PC-3 (cell line): Measurements from ENCODE around the gene MRPS31. TPM values are rescaled to one million over a fixed set of nuclear protein-coding genes. Genes with fewer than 3 reads are reported as not detected.

Experiments used
- ATAC-seq: fragments of 200-7000 bp; cut with Tn5 transposase; 2 replicates; pipeline ENCODE4 v1.9.1; 2020; ENCODE audit warnings: mild to moderate bottlenecking, moderate library complexity
- BruUV-seq: library from RNA; stranded (reverse); fragments of 400-500 nt; replicated peaks from 2 replicates; lab custom pipeline; 2021; lab: Mats Ljungman, UMichigan
- CTCF ChIA-PET: fragments of 300-600 bp; sonication (Branson Sonifier 250); formaldehyde crosslinking; loops from one replicate; lab custom pipeline; 2022; ENCODE audit warnings: antibody characterized with exemption; lab: Charles Lee
- POLR2A ChIA-PET: fragments of 300-600 bp; sonication (Branson Sonifier 250); formaldehyde crosslinking; loops from one replicate; lab custom pipeline; 2022; ENCODE audit warnings: antibody characterized with exemption; ENCODE audit not compliant: unreplicated experiment; lab: Charles Lee
- DNase-seq: peaks from one replicate; pipeline ENCODE4 v3.0.0-alpha.2; 2015
- H2AFZ ChIP-seq: fragments of 300-600 bp; sonication (generic); 2 replicates; pipeline ENCODE4 v1.6.0; 2016; ENCODE audit warnings: antibody characterized with exemption, low read length
- H3F3A ChIP-seq: fragments of 300-600 bp; sonication (generic); one replicate; pipeline ENCODE4 v1.6.0; 2017; ENCODE audit warnings: antibody characterized with exemption, low read length, control low read depth, mild to moderate bottlenecking; ENCODE audit not compliant: unreplicated experiment
- H3K27ac ChIP-seq: fragments of 300-600 bp; sonication (generic); 2 replicates; pipeline ENCODE4 v1.5.1; 2016; ENCODE audit warnings: mild to moderate bottlenecking, low read length
- H3K27me3 ChIP-seq: fragments of 300-600 bp; sonication (generic); 2 replicates; pipeline ENCODE4 v1.6.1; 2016; ENCODE audit warnings: low read length, mixed read lengths
- H3K36me3 ChIP-seq: fragments of 300-600 bp; sonication (generic); 2 replicates; pipeline ENCODE4 v1.6.1; 2016; ENCODE audit warnings: low read depth, mixed run types, low read length, mixed read lengths
- H3K4me1 ChIP-seq: fragments of 300-600 bp; sonication (generic); 2 replicates; pipeline ENCODE4 v1.5.1; 2016; ENCODE audit warnings: low read length; ENCODE audit not compliant: insufficient read depth
- H3K4me2 ChIP-seq: fragments of 300-600 bp; sonication (generic); 2 replicates; pipeline ENCODE4 v1.6.0; 2016; ENCODE audit warnings: low read length
- H3K4me3 ChIP-seq: fragments of 300-600 bp; sonication (generic); 2 replicates; pipeline ENCODE4 v1.5.1; 2016; ENCODE audit warnings: mild to moderate bottlenecking, low read length, mixed read lengths
- H3K79me2 ChIP-seq: fragments of 300-600 bp; sonication (generic); 2 replicates; pipeline ENCODE4 v1.6.1; 2017; ENCODE audit warnings: low read length, mixed read lengths
- H3K9ac ChIP-seq: fragments of 300-600 bp; sonication (generic); 2 replicates; pipeline ENCODE4 v1.6.0; 2016; ENCODE audit warnings: mild to moderate bottlenecking, low read length
- H3K9me2 ChIP-seq: fragments of 300-600 bp; sonication (generic); replicated peaks from 2 replicates; pipeline ENCODE4 v1.6.1; 2016; ENCODE audit warnings: mixed run types, low read length, mixed read lengths
- H3K9me3 ChIP-seq: fragments of 300-600 bp; sonication (generic); 2 replicates; pipeline ENCODE4 v1.6.1; 2016; ENCODE audit warnings: low read length, mixed read lengths
- H4K20me1 ChIP-seq: fragments of 300-600 bp; sonication (generic); 2 replicates; pipeline ENCODE4 v1.6.1; 2016; ENCODE audit warnings: low read length, mixed read lengths
- EZH2 ChIP-seq: fragments of 300-600 bp; sonication (generic); IDR thresholded peaks from one replicate; pipeline ENCODE4 v1.6.1; 2017; ENCODE audit warnings: antibody characterized with exemption, mild to moderate bottlenecking, low read length; ENCODE audit not compliant: unreplicated experiment
- EZH2phosphoT487 ChIP-seq: fragments of 300-600 bp; sonication (generic); IDR thresholded peaks from 2 replicates; pipeline ENCODE4 v1.6.1; 2018; ENCODE audit warnings: mild to moderate bottlenecking, antibody characterized with exemption, low read length, borderline replicate concordance
- intact Hi-C: fragments of 100-400 bp; cut with micrococcal nuclease; formaldehyde crosslinking; loops from 2 replicates; pipeline ENCODE4 v1.9.0; 2023
- total RNA-seq: library from RNA; depleted of rRNA; stranded (reverse); fragments of >200 nt; gene quantifications from 2 replicates; pipeline ENCODE4 v1.2.3, GENCODE V29; 2014
- TF ChIP-seq, protein P1 (sequence below): fragments of 300-600 bp; sonication (generic); conservative IDR thresholded peaks from 2 replicates; pipeline ENCODE4 v1.5.1; 2017; ENCODE audit warnings: antibody characterized with exemption, low read depth, mild to moderate bottlenecking, low read length

Gene MRPS31
- total RNA-seq, 1 experiment from 2014 or later, result 14.6 TPM

DNA sequence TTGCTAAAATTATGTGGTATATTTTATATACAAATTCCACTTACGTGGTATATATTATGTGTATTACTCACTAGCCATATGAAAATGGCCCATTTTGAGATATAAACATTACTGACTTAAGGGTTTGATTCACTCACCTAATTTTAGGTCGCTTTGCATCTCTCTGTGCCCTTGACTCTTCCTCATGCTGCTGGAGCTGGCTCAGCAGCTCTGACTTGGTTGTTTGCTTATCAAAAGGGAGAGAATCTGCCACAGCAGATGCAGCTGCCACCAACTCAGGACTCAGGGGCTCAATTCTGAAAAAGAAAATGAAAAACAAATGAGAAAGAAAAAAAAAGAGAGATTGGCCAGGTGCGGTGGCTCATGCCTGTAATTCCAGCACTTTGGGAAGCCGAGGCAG is 12.2 kb downstream of the MRPS31 start:
- POLR2A ChIA-PET, result no interaction called here
- no peaks in the 10 kb centered on the region; the same call in 1 of the 2 replicates for H3K36me3 ChIP-seq
- no peaks in the 10 kb centered on the region for H3K27me3 ChIP-seq
- no peak overlapping the region for H3K27ac ChIP-seq
- H3K79me2 ChIP-seq, result no peaks in the 10 kb centered on the region
- H3K4me2 ChIP-seq, result no peak overlapping the region
- no peak for DNase-seq
- no peaks in the 10 kb centered on the region for H3K9me2 ChIP-seq
- no peaks in the 10 kb centered on the region for H3K4me1 ChIP-seq
- H3K9me3 ChIP-seq, result no peaks in the 10 kb centered on the region
- no peak overlapping the region for H3K9ac ChIP-seq
- CTCF ChIA-PET, result no interaction called here
- H3K4me3 ChIP-seq, result no peak overlapping the region
- TF ChIP-seq, protein P1, sequence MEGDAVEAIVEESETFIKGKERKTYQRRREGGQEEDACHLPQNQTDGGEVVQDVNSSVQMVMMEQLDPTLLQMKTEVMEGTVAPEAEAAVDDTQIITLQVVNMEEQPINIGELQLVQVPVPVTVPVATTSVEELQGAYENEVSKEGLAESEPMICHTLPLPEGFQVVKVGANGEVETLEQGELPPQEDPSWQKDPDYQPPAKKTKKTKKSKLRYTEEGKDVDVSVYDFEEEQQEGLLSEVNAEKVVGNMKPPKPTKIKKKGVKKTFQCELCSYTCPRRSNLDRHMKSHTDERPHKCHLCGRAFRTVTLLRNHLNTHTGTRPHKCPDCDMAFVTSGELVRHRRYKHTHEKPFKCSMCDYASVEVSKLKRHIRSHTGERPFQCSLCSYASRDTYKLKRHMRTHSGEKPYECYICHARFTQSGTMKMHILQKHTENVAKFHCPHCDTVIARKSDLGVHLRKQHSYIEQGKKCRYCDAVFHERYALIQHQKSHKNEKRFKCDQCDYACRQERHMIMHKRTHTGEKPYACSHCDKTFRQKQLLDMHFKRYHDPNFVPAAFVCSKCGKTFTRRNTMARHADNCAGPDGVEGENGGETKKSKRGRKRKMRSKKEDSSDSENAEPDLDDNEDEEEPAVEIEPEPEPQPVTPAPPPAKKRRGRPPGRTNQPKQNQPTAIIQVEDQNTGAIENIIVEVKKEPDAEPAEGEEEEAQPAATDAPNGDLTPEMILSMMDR, result no peak
- TF ChIP-seq EZH2phosphoT487 (no peak), EZH2 (no peak)
- BruUV-seq, result no TSS peak
- no peak overlapping the region for H2AFZ ChIP-seq
- no peak for ATAC-seq
- H4K20me1 ChIP-seq, result no peaks in the 10 kb centered on the region
- intact Hi-C loops, result no loop called here
- no peaks in the 10 kb centered on the region for H3F3A ChIP-seq

DNA sequence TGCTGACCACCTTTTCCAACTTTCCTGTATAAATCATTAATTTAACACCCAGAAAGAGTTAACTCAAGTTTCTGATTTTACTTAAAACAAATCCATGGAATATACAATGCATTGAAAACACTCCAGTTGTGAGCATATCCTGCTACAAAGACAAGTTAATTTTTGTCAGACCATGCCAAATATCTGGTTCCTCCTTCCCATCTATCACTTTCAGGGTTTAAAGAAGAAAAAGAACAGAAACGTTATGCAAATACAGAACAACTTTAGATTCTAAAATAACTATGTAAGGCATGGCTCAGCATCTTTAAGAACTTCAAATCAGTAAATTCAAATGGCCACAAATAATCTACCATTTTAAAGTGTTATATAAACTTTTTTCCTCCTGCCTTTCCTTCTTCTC is 14.9 kb downstream of the MRPS31 start:
- POLR2A ChIA-PET, result no interaction called here
- no peak for ATAC-seq
- intact Hi-C loops, result no loop called here
- H3K79me2 ChIP-seq, result no peaks in the 10 kb centered on the region
- H3K27ac ChIP-seq, result no peak overlapping the region
- no peaks in the 10 kb centered on the region for H3K27me3 ChIP-seq
- H3K9ac ChIP-seq, result no peak overlapping the region
- no peaks in the 10 kb centered on the region for H3K9me2 ChIP-seq
- H3K4me3 ChIP-seq, result no peak overlapping the region
- no peak overlapping the region for H3K4me2 ChIP-seq
- CTCF ChIA-PET, result no interaction called here
- H3K9me3 ChIP-seq, result no peaks in the 10 kb centered on the region
- no TSS peak for BruUV-seq
- TF ChIP-seq, protein P1, result no peak
- no peak for TF ChIP-seq EZH2
- no peak for TF ChIP-seq EZH2phosphoT487
- H3F3A ChIP-seq, result no peaks in the 10 kb centered on the region
- H4K20me1 ChIP-seq, result no peaks in the 10 kb centered on the region
- no peaks in the 10 kb centered on the region; the same call in 1 of the 2 replicates for H3K36me3 ChIP-seq
- H2AFZ ChIP-seq, result no peak overlapping the region
- DNase-seq, result no peak
- no peaks in the 10 kb centered on the region for H3K4me1 ChIP-seq

DNA sequence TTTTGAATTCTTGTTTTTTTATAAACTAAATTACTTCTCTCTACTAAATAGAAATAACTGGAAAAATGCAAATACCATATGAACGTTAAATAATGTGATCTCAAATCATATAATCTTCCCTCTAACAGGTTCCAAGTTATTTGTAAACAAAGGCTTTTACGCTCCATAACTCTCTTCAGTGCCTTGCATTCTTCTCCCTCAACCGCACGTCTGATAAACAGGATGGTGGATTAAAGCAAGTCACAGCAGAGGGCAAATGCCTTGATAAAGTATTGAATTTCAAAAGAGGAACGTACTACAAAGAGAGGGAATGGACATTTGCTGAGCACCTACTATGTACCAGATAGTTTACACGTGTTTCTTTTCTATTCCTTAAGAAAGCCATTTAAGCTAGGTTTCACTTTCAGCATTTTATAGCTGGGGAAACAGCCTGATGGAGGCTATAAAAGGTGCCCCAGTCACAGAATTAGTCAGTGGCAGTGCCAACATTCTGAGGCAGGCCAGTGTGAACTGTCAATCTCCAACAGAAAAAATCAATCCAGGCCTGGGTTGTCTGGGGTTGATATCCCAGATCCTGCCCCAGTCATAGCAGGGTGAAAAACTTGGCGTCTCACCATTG is 15.8 kb downstream of the MRPS31 start:
- H3K36me3 ChIP-seq, result no peaks in the 10 kb centered on the region; the same call in 1 of the 2 replicates
- no TSS peak for BruUV-seq
- intact Hi-C loops, result no loop called here
- no peaks in the 10 kb centered on the region for H3K4me1 ChIP-seq
- H3K27me3 ChIP-seq, result no peaks in the 10 kb centered on the region
- DNase-seq (no peak), ATAC-seq (peak; percentile 33; the same call in 1 of the 2 replicates)
- no peak overlapping the region for H3K4me2 ChIP-seq
- H3F3A ChIP-seq, result no peaks in the 10 kb centered on the region
- no peak overlapping the region for H3K9ac ChIP-seq
- no peak overlapping the region for H3K4me3 ChIP-seq
- H3K27ac ChIP-seq, result no peak overlapping the region
- POLR2A ChIA-PET, result no interaction called here
- no peaks in the 10 kb centered on the region for H3K9me3 ChIP-seq
- H4K20me1 ChIP-seq, result no peaks in the 10 kb centered on the region
- no peak overlapping the region for H2AFZ ChIP-seq
- H3K9me2 ChIP-seq, result no peaks in the 10 kb centered on the region
- H3K79me2 ChIP-seq, result no peaks in the 10 kb centered on the region
- TF ChIP-seq EZH2 (no peak), EZH2phosphoT487 (no peak)
- TF ChIP-seq, protein P1, result no peak
- CTCF ChIA-PET, result no interaction called here
